ENCODE data around the gene RBMS3. TPM values are rescaled to one million over a fixed set of nuclear protein-coding genes. Genes with fewer than 3 reads are reported as not detected.

RBMS3 gene
- total RNA-seq, 1 experiment from 2014 or later: 8.7 TPM

DNA sequence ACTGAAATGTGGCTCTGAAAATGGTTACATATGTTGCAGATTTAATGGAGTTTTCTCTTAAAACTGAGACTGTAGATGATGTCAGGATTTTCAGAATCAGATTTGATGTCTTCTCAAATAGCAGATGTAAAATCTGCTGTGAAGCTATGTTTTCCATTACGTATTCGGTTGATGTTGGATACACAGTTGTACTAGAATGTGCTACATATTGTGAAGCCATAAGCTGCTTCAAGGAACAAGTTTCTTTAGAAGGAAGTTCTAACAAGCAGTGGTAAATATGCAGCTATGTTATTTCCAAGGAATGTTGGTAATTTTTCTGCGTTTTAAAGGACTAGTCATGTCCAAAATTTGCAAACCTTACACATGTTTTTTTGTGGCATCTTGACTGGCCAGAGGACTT, 197.7 kb downstream of the RBMS3 start (continued):
- TF ChIP-seq, protein P1, sequence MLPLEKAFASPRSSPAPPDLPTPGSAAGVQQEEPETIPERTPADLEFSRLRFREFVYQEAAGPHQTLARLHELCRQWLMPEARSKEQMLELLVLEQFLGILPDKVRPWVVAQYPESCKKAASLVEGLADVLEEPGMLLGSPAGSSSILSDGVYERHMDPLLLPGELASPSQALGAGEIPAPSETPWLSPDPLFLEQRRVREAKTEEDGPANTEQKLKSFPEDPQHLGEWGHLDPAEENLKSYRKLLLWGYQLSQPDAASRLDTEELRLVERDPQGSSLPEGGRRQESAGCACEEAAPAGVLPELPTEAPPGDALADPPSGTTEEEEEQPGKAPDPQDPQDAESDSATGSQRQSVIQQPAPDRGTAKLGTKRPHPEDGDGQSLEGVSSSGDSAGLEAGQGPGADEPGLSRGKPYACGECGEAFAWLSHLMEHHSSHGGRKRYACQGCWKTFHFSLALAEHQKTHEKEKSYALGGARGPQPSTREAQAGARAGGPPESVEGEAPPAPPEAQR (CRISPR knock-in tag; IDR thresholded peaks at IDR 0.05): no peak
- TF ChIP-seq, protein P2, sequence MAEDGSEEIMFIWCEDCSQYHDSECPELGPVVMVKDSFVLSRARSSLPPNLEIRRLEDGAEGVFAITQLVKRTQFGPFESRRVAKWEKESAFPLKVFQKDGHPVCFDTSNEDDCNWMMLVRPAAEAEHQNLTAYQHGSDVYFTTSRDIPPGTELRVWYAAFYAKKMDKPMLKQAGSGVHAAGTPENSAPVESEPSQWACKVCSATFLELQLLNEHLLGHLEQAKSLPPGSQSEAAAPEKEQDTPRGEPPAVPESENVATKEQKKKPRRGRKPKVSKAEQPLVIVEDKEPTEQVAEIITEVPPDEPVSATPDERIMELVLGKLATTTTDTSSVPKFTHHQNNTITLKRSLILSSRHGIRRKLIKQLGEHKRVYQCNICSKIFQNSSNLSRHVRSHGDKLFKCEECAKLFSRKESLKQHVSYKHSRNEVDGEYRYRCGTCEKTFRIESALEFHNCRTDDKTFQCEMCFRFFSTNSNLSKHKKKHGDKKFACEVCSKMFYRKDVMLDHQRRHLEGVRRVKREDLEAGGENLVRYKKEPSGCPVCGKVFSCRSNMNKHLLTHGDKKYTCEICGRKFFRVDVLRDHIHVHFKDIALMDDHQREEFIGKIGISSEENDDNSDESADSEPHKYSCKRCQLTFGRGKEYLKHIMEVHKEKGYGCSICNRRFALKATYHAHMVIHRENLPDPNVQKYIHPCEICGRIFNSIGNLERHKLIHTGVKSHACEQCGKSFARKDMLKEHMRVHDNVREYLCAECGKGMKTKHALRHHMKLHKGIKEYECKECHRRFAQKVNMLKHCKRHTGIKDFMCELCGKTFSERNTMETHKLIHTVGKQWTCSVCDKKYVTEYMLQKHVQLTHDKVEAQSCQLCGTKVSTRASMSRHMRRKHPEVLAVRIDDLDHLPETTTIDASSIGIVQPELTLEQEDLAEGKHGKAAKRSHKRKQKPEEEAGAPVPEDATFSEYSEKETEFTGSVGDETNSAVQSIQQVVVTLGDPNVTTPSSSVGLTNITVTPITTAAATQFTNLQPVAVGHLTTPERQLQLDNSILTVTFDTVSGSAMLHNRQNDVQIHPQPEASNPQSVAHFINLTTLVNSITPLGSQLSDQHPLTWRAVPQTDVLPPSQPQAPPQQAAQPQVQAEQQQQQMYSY (CRISPR knock-in tag; IDR thresholded peaks at IDR 0.05): no peak
- no peak for TF ChIP-seq FOXK1 (CRISPR knock-in tag; IDR thresholded peaks at IDR 0.05)
- TF ChIP-seq, protein P3, sequence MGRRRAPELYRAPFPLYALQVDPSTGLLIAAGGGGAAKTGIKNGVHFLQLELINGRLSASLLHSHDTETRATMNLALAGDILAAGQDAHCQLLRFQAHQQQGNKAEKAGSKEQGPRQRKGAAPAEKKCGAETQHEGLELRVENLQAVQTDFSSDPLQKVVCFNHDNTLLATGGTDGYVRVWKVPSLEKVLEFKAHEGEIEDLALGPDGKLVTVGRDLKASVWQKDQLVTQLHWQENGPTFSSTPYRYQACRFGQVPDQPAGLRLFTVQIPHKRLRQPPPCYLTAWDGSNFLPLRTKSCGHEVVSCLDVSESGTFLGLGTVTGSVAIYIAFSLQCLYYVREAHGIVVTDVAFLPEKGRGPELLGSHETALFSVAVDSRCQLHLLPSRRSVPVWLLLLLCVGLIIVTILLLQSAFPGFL (CRISPR knock-in tag; IDR thresholded peaks at IDR 0.05; ENCODE audit: borderline replicate concordance): no peak
- TF ChIP-seq, protein P4, sequence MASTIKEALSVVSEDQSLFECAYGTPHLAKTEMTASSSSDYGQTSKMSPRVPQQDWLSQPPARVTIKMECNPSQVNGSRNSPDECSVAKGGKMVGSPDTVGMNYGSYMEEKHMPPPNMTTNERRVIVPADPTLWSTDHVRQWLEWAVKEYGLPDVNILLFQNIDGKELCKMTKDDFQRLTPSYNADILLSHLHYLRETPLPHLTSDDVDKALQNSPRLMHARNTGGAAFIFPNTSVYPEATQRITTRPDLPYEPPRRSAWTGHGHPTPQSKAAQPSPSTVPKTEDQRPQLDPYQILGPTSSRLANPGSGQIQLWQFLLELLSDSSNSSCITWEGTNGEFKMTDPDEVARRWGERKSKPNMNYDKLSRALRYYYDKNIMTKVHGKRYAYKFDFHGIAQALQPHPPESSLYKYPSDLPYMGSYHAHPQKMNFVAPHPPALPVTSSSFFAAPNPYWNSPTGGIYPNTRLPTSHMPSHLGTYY (CRISPR knock-in tag; IDR thresholded peaks at IDR 0.05): no peak
- TF ChIP-seq, protein P5, sequence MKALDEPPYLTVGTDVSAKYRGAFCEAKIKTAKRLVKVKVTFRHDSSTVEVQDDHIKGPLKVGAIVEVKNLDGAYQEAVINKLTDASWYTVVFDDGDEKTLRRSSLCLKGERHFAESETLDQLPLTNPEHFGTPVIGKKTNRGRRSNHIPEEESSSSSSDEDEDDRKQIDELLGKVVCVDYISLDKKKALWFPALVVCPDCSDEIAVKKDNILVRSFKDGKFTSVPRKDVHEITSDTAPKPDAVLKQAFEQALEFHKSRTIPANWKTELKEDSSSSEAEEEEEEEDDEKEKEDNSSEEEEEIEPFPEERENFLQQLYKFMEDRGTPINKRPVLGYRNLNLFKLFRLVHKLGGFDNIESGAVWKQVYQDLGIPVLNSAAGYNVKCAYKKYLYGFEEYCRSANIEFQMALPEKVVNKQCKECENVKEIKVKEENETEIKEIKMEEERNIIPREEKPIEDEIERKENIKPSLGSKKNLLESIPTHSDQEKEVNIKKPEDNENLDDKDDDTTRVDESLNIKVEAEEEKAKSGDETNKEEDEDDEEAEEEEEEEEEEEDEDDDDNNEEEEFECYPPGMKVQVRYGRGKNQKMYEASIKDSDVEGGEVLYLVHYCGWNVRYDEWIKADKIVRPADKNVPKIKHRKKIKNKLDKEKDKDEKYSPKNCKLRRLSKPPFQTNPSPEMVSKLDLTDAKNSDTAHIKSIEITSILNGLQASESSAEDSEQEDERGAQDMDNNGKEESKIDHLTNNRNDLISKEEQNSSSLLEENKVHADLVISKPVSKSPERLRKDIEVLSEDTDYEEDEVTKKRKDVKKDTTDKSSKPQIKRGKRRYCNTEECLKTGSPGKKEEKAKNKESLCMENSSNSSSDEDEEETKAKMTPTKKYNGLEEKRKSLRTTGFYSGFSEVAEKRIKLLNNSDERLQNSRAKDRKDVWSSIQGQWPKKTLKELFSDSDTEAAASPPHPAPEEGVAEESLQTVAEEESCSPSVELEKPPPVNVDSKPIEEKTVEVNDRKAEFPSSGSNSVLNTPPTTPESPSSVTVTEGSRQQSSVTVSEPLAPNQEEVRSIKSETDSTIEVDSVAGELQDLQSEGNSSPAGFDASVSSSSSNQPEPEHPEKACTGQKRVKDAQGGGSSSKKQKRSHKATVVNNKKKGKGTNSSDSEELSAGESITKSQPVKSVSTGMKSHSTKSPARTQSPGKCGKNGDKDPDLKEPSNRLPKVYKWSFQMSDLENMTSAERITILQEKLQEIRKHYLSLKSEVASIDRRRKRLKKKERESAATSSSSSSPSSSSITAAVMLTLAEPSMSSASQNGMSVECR (CRISPR knock-in tag; IDR thresholded peaks at IDR 0.05; ENCODE audit: borderline replicate concordance): no peak
- no peak for TF ChIP-seq MXD4 (CRISPR knock-in tag; IDR thresholded peaks at IDR 0.05; ENCODE audit: borderline replicate concordance)
- no peak for TF ChIP-seq SMAD4 (CRISPR knock-in tag; IDR thresholded peaks at IDR 0.05)
- no peak for TF ChIP-seq KAT7 (CRISPR knock-in tag; IDR thresholded peaks at IDR 0.05; ENCODE audit: borderline replicate concordance)

DNA sequence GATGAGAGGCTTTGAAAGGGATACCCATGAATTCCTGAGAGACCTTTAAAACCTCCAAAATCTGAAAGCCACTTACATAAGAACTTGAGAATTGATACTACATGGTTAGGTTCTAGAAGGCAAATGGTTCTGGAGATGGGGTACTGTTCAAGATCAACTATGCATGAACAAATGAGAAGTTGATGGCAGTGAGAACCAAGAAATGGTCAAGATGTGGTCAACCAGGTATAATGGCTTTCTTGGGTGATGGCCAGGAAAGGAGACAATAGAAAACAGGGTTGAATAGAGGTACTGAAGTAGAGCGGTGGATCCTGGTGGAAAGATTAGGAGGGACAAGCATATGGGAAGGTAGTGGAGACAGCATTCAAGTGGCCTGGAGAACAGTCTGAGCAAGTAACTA, 200.4 kb downstream of the RBMS3 start:
- Mint-ChIP-seq H3K9me3 (peaks cover 5% of the 10 kb centered on the region), H3K4me3 (no peak overlapping the region), H3K27ac (peak overlapping the region; percentile 0; the same call in 1 of the 2 replicates), H3K4me1 (peaks cover 29% of the 10 kb centered on the region), H3K36me3 (no peaks in the 10 kb centered on the region), H3K27me3 (ENCODE audit: low read depth) (no peaks in the 10 kb centered on the region)
- ATAC-seq: no peak
- TF ChIP-seq GABPB1 (CRISPR knock-in tag; IDR thresholded peaks at IDR 0.05) (no peak), FOXP1 (CRISPR knock-in tag; IDR thresholded peaks at IDR 0.05; ENCODE audit: borderline replicate concordance) (no peak), CREM (CRISPR knock-in tag; IDR thresholded peaks at IDR 0.05) (no peak)
- TF ChIP-seq, protein P6, sequence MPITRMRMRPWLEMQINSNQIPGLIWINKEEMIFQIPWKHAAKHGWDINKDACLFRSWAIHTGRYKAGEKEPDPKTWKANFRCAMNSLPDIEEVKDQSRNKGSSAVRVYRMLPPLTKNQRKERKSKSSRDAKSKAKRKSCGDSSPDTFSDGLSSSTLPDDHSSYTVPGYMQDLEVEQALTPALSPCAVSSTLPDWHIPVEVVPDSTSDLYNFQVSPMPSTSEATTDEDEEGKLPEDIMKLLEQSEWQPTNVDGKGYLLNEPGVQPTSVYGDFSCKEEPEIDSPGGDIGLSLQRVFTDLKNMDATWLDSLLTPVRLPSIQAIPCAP (CRISPR knock-in tag; IDR thresholded peaks at IDR 0.05): no peak
- ChIA-PET CTCF (no interaction called here), POLR2A (no interaction called here)
- DNase-seq (ENCODE audit: low spot score): no peak

Data from WTC11 (cell line).